Activated naive CD8-positive, alpha-beta T cell treated with anti-CD3 and anti-CD28 coated beads, Interleukin-2, amount 50 U/mL, for 16 hours (primary cell): ENCODE data around the gene MSH3.
"Not testable (repeated sequence)": the region's sequence is repeated elsewhere in the genome, so short reads cannot be mapped to it uniquely, and the experiment has no call there.

Source experiments
- DNase-seq: peaks from one replicate; pipeline ENCODE4 v3.0.0-alpha.2; 2020; ENCODE audit warnings: low read depth, low spot score

Gene MSH3

GRCh38 chr5:80706835-80707447 lies 52.5 kb downstream of the MSH3 start:
- no peak for DNase-seq

DNA sequence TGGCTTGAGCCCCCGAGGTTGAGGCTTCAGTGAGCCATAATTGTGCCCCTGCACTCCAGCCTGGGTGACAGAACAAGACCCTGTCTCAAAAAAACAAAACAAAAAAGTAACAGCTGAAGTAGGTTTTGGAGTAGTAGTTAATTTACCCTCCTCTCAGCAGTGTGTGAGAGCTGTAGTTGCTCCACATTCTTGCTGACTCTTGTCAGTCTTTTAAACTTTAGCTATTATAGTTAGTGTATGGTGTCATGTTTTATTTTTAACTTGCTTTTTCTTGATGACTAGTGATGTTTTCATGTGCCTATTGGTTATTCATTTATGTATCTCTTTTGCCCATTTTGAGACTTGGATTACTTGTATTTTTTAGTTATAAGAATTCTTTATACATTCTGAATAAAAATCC lies 53.2 kb downstream of the MSH3 start:
- DNase-seq, result no peak

DNA sequence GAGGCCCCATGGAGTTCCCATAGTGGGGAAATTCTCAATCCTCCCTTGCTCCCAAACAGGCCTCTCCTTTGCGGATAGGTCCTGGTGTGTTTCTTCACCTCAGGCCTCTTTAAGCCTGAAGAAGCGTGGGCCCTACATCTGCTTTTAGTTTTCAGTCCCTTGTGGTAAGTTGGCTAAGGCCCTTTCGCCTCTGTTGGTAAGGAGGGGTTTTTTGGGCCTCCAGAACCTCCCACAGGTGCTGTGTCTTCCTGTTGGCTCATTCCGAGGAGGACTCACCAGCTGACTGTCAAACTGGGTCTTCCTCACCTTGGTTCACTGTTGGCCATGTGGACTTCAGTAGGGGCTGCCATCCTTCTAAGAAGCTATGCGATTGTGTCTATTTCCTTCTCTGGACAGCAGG lies 56.8 kb downstream of the MSH3 start:
- DNase-seq, result no peak

DNA sequence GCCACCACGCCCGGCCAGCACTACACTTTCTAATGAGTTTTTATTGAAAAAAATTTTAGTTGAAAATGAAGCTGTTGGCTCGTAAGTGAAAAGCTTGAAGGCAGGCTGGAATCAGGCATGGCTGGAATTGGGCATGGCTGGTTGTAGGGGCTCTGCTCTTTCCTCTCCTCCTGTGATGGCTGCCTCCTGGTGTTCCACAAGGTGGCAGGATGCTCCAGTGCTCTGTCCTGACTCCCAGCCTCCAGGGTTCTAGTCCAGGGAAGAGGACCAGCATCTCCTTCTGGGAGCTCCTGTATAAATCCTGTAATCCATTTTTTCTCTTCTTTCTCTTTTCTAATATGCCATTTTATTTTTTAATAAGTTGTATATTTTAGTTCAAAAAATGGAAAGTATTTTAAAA lies 57.5 kb downstream of the MSH3 start:
- DNase-seq, result no peak

GRCh38 chr5:80712919-80713318 lies 58.5 kb downstream of the MSH3 start:
- DNase-seq, result no peak

- DNase-seq, result no peak
Measured at GRCh38 chr5:80713631-80714030, 59.2 kb downstream of the MSH3 start.

- DNase-seq, result no peak
Measured at GRCh38 chr5:80714570-80715298, 60.3 kb downstream of the MSH3 start.

- no peak for DNase-seq
Measured at GRCh38 chr5:80715887-80716286, 61.4 kb downstream of the MSH3 start.

- no peak for DNase-seq
Measured at GRCh38 chr5:80720181-80720580, 65.7 kb downstream of the MSH3 start.

DNA sequence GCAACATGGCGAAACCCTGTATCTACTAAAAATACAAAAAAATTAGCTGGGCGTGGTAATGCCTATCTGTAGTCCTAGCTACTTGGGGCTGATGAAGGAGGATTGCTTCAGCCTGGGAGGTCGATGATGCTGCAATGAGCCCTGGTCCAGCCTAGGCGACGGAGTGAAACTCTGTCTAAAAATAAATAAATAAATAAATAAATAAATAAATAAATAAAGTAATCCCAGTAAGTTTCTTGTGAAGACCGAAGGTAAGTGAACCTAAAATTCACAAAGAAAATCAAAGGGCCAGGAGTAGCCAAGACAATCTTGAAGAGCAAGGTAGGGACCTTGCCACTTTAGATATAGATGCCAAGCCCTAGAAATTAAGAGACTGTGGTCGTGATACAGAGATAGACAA lies 68.5 kb downstream of the MSH3 start:
- no peak for DNase-seq

GRCh38 chr5:80725446-80725845 lies 71.0 kb downstream of the MSH3 start:
- DNase-seq, result no peak

DNA sequence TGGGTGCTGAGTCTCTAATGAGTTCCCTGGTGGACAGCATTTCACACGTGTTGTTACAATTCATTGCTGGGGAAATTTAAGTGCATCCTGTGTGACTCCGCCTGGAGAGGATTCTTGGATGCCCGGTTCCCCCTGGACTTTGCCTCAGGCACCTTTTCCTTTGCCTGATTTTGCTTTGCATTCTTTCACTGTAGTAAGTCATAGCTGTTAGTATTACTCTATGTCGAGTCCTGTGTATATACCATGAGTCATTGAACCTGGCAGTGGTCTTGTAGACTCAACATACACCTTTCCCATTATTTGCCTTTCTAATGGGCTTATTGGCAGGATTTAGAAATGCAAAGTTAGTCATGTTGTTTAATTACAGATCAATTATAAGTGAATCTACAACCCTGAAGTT lies 82.3 kb downstream of the MSH3 start:
- no peak for DNase-seq

DNA sequence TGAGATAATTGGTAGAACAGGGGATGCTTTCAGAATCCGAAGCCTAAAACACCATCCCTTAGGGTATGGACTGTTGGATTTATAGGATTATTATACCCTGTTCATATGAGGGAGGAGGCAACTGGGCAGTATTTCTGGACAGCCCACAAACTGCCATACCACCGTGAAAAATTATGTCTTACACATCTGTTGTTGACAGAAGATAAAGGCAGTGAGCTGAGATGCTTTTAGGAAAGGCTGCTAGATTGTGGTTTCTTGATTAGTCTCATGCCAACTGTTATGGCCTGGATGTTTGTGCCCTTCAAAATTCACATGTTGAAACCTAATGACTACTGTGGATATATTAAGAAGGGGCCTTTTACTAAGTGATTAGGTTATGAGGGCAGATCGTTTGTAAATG lies 84.0 kb downstream of the MSH3 start:
- DNase-seq, result no peak

DNA sequence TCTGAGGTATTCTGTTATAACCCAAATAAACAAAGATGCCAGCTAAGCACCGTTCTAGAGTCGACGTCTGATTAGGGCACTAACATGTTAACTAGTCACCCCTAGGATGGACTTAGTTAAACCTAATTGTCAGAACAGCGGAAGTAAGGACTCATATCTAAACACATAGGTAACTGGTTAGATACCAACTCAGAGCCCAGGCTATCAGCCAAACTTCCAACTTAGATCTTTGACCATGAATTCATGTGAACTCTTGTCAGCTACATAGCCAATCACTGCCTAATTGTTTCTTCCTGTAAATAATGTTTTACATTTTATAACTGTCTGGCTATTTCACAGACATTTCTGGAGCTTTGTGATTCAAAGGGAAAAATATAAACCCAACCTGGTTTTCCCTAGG lies 84.6 kb downstream of the MSH3 start:
- DNase-seq, result no peak

GRCh38 chr5:80739496-80739895 lies 85.0 kb downstream of the MSH3 start:
- no peak for DNase-seq

- DNase-seq, result no peak
Measured at GRCh38 chr5:80739898-80740297, 85.4 kb downstream of the MSH3 start.

DNA sequence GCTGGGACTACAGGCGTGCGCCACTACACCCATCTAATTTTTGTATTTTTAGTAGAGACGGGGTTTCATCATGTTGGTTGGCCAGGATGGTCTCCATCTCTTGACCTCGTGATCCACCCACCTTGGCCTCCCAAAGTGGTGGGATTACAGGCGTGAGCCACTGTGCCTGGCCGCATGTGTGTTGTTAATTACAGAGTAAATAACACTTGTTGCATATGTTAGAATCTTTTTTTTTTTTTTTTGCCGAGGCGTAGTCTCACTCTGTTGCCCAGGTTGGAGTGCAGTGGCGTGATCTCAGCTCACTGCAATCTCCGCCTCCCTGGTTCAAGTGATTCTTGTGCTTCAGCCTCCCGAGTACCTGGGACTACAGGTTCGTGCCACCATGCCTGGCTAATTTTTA lies 86.0 kb downstream of the MSH3 start:
- not testable (repeated sequence) for DNase-seq

GRCh38 chr5:80740999-80741398 lies 86.5 kb downstream of the MSH3 start:
- no peak for DNase-seq

DNA sequence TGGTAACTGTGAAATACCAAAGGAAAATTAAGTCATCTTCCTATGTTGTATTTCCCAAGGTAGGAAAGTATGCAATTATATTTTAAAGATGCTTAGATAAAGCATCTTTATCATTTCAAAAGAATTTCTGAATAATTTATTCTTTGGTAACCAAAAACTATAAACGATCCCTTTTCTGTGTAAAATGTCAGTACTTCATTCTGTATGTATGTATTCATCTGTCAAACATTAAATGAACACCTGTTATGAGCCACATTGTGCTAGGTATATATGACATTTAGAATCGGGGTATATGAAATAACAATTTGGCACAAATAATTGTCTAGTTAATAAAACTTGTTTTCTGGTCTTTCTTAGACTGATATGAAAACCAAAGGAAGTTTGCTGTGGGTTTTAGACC lies 89.7 kb downstream of the MSH3 start:
- DNase-seq, result no peak

GRCh38 chr5:80745490-80745889 lies 91.0 kb downstream of the MSH3 start:
- DNase-seq, result no peak

DNA sequence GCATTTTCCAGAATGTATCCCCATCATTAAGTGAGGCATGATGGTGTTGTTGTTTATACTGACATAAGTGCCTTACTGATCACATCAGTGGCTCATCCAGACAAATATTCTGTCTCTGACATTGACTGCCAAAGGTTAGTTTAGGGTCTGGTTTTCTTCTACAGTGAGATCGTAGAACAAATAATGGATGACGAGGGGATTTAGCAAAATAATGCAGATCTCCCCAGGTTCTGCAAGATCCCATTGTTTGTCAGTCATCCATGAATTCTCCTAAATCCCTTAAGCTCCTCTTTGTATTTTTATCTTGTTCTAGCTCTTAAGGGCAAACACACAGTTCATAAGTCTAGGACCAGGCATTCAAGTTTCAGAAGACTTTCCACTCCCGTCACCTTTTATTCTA lies 93.5 kb downstream of the MSH3 start:
- DNase-seq, result no peak

GRCh38 chr5:80752427-80752826 lies 98.0 kb downstream of the MSH3 start:
- no peak for DNase-seq

GRCh38 chr5:80753712-80754111 lies 99.3 kb downstream of the MSH3 start:
- DNase-seq, result no peak

DNA sequence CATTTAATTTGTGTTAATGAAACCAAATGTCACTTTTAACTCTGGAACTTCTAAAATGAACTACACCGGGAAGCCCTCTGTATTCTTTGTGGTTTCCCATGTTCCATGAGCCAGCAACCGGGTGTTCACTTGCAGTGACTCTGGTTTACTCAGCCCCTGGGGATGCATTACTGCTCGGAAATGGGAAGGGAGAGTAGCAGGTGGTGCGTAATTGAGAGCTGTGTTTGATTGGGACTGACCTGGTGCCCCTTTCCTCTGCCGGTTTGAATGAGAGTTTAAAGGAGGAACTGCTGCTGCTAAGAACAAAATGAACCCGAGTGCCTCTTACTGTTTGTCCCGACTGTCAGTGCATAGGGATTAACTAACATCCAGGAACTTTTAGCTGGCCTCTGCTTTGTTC lies 100.4 kb downstream of the MSH3 start:
- DNase-seq, result peak; percentile 7
